ENCODE data around the gene SLC35E4. TPM values are rescaled to one million over a fixed set of nuclear protein-coding genes. Genes with fewer than 3 reads are reported as not detected.

Gene SLC35E4
- total RNA-seq, 1 experiment from 2014 or later: 5.3 TPM

DNA sequence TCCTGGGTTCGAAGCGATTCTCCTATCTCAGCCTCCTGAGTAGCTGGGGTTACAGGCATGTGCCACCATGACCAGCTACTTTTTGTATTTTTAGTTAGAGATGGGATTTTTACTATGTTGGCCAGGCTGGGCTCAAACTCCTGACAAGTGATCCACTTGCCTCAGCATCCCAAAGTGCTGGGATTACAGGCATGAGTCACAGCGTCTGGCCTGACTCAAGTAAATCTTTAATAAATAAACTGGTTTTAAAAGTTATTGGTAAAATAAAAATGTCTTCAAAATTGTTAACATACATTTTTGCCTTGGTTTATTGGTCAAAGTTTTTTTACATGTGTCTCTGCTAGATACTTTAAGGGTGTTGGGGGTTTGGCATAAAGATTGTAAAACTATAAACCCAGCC lies 36.6 kb upstream of the SLC35E4 start:
- TF ChIP-seq ZMAT4 (CRISPR knock-in tag; IDR thresholded peaks at IDR 0.05) (no peak), ZNF219 (CRISPR knock-in tag; IDR thresholded peaks at IDR 0.05; ENCODE audit: borderline replicate concordance) (no peak), SMAD3 (CRISPR knock-in tag; IDR thresholded peaks at IDR 0.05; ENCODE audit: borderline replicate concordance) (no peak), MYBL2 (CRISPR knock-in tag; IDR thresholded peaks at IDR 0.05) (no peak), ZNF138 (CRISPR knock-in tag; conservative IDR thresholded peaks at IDR 0.05) (no peak), USF1 (CRISPR knock-in tag; IDR thresholded peaks at IDR 0.05) (no peak), ATF3 (CRISPR knock-in tag; conservative IDR thresholded peaks at IDR 0.05) (no peak), GRHL2 (CRISPR knock-in tag; IDR thresholded peaks at IDR 0.05; ENCODE audit: insufficient replicate concordance, severe bottlenecking) (no peak), KAT7 (CRISPR knock-in tag; IDR thresholded peaks at IDR 0.05; ENCODE audit: borderline replicate concordance) (no peak), ZNF671 (CRISPR knock-in tag; IDR thresholded peaks at IDR 0.05) (no peak), TEAD4 (CRISPR knock-in tag; IDR thresholded peaks at IDR 0.05) (no peak), SMAD4 (CRISPR knock-in tag; IDR thresholded peaks at IDR 0.05) (no peak)
- TF ChIP-seq, protein P1, sequence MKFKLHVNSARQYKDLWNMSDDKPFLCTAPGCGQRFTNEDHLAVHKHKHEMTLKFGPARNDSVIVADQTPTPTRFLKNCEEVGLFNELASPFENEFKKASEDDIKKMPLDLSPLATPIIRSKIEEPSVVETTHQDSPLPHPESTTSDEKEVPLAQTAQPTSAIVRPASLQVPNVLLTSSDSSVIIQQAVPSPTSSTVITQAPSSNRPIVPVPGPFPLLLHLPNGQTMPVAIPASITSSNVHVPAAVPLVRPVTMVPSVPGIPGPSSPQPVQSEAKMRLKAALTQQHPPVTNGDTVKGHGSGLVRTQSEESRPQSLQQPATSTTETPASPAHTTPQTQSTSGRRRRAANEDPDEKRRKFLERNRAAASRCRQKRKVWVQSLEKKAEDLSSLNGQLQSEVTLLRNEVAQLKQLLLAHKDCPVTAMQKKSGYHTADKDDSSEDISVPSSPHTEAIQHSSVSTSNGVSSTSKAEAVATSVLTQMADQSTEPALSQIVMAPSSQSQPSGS (CRISPR knock-in tag; IDR thresholded peaks at IDR 0.05; ENCODE audit: borderline replicate concordance, low read depth): no peak
- TF ChIP-seq, protein P2, sequence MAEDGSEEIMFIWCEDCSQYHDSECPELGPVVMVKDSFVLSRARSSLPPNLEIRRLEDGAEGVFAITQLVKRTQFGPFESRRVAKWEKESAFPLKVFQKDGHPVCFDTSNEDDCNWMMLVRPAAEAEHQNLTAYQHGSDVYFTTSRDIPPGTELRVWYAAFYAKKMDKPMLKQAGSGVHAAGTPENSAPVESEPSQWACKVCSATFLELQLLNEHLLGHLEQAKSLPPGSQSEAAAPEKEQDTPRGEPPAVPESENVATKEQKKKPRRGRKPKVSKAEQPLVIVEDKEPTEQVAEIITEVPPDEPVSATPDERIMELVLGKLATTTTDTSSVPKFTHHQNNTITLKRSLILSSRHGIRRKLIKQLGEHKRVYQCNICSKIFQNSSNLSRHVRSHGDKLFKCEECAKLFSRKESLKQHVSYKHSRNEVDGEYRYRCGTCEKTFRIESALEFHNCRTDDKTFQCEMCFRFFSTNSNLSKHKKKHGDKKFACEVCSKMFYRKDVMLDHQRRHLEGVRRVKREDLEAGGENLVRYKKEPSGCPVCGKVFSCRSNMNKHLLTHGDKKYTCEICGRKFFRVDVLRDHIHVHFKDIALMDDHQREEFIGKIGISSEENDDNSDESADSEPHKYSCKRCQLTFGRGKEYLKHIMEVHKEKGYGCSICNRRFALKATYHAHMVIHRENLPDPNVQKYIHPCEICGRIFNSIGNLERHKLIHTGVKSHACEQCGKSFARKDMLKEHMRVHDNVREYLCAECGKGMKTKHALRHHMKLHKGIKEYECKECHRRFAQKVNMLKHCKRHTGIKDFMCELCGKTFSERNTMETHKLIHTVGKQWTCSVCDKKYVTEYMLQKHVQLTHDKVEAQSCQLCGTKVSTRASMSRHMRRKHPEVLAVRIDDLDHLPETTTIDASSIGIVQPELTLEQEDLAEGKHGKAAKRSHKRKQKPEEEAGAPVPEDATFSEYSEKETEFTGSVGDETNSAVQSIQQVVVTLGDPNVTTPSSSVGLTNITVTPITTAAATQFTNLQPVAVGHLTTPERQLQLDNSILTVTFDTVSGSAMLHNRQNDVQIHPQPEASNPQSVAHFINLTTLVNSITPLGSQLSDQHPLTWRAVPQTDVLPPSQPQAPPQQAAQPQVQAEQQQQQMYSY (CRISPR knock-in tag; IDR thresholded peaks at IDR 0.05): no peak
- TF ChIP-seq, protein P3, sequence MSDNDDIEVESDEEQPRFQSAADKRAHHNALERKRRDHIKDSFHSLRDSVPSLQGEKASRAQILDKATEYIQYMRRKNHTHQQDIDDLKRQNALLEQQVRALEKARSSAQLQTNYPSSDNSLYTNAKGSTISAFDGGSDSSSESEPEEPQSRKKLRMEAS (CRISPR knock-in tag; IDR thresholded peaks at IDR 0.05): no peak
- CTCF ChIA-PET: interaction anchor here (1.3 kb wide), 1 partner anchor 42 kb away, joined by 3 read pairs; no protein-coding TSS in a partner anchor

GRCh38 chr22:30600921-30601320 lies 34.7 kb upstream of the SLC35E4 start:
- Mint-ChIP-seq H3K27me3 (ENCODE audit: low read depth) (no peaks in the 10 kb centered on the region), H3K36me3 (no peaks in the 10 kb centered on the region), H3K4me3 (no peak overlapping the region), H3K9me3 (peaks cover 7% of the 10 kb centered on the region; the same call in 1 of the 2 replicates), H3K4me1 (peaks cover 9% of the 10 kb centered on the region), H3K27ac (no peak overlapping the region)
- POLR2A ChIA-PET: no interaction called here
- TF ChIP-seq, protein P4, sequence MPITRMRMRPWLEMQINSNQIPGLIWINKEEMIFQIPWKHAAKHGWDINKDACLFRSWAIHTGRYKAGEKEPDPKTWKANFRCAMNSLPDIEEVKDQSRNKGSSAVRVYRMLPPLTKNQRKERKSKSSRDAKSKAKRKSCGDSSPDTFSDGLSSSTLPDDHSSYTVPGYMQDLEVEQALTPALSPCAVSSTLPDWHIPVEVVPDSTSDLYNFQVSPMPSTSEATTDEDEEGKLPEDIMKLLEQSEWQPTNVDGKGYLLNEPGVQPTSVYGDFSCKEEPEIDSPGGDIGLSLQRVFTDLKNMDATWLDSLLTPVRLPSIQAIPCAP (CRISPR knock-in tag; IDR thresholded peaks at IDR 0.05): no peak
- no peak for TF ChIP-seq ZNF396 (CRISPR knock-in tag; IDR thresholded peaks at IDR 0.05; ENCODE audit: borderline replicate concordance)
- no peak for TF ChIP-seq ETV6 (CRISPR knock-in tag; IDR thresholded peaks at IDR 0.05)
- TF ChIP-seq STAT6 (CRISPR knock-in tag; conservative IDR thresholded peaks at IDR 0.05; ENCODE audit: low read depth): no peak
- DNase-seq (ENCODE audit: low spot score): no peak
- CTCF ChIA-PET: interaction anchor here (0.8 to 2.4 kb wide), 6 partner anchors 25 to 156 kb away, joined by 3 to 11 read pairs (median 4); partner anchors contain the start of gene GAL3ST1
- ATAC-seq: no peak

More for the DNA sequence above, 36.6 kb upstream of the SLC35E4 start:
- POLR2A ChIA-PET: no interaction called here
- no peak overlapping the region for H3K4me3 Mint-ChIP-seq
- H3K9me3 Mint-ChIP-seq: peaks cover 7% of the 10 kb centered on the region; the same call in 1 of the 2 replicates
- peaks cover 13% of the 10 kb centered on the region for H3K27me3 Mint-ChIP-seq (ENCODE audit: low read depth)
- H3K4me1 Mint-ChIP-seq: no peaks in the 10 kb centered on the region; the same call in 1 of the 2 replicates
- DNase-seq (ENCODE audit: low spot score) (no peak), ATAC-seq (no peak)
- no peak overlapping the region for H3K27ac Mint-ChIP-seq
- no peaks in the 10 kb centered on the region for H3K36me3 Mint-ChIP-seq

Data from WTC11 (cell line).